ENCODE measurements around the gene HEPN1. TPM values are rescaled to one million over a fixed set of nuclear protein-coding genes. Genes with fewer than 3 reads are reported as not detected.
A peak's percentile ranks its signal among the peaks of the same experiment; 100 is the strongest.

HEPN1 gene
- polyA plus RNA-seq, 2 of the 4 experiments (the other 2 are of a cell fraction) = not detected

DNA sequence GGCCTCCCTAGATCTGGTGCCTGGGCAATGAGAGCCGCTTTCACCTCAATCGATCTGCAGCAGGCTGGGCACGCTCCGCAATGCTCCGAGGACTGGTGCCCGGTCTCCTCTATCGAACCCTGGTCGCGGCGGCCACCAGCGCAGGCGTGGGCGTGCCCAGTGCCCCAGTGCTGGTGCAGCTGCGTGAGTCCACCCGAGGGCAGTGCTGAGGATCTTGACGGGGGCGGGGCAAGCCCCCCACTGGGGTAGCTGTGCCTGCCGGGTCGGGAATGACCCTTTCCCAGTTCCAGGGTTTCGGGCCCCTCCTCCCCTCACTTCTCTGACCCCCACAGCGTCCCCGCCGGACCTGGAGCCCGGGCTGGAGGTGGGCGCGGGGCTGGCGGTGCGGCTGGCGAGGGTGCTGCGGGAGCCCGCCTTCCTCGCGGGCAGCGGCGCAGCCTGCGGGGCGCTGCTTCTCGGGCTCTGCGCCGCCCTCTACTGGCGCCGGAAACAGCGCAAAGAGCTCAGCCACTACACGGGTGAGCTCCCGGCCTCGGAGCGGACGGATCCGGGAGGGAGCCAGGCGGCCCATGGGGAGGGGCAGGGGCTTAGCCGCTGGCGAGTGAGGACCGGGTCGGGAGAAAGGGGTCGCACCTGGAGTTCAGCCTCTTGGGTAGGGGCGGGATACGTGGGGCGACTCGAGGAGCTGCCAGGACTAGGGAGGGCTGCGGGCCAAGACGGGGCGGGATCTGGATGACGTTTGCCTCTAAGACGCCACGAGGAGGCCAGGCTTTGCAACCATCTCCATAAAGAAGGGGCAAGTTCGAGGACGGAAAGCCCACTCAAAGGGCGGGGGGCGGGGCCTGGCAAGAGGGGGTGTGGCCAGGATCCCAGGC lies 42.9 kb upstream of the HEPN1 start (continued):
- TF ChIP-seq, protein P1, sequence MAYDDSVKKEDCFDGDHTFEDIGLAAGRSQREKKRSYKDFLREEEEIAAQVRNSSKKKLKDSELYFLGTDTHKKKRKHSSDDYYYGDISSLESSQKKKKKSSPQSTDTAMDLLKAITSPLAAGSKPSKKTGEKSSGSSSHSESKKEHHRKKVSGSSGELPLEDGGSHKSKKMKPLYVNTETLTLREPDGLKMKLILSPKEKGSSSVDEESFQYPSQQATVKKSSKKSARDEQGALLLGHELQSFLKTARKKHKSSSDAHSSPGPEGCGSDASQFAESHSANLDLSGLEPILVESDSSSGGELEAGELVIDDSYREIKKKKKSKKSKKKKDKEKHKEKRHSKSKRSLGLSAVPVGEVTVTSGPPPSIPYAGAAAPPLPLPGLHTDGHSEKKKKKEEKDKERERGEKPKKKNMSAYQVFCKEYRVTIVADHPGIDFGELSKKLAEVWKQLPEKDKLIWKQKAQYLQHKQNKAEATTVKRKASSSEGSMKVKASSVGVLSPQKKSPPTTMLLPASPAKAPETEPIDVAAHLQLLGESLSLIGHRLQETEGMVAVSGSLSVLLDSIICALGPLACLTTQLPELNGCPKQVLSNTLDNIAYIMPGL (CRISPR knock-in tag; IDR thresholded peaks at IDR 0.05; ENCODE audit: borderline replicate concordance) = peak; percentile 52; the same call in 1 of the 2 replicates
- TF ChIP-seq, protein P2, sequence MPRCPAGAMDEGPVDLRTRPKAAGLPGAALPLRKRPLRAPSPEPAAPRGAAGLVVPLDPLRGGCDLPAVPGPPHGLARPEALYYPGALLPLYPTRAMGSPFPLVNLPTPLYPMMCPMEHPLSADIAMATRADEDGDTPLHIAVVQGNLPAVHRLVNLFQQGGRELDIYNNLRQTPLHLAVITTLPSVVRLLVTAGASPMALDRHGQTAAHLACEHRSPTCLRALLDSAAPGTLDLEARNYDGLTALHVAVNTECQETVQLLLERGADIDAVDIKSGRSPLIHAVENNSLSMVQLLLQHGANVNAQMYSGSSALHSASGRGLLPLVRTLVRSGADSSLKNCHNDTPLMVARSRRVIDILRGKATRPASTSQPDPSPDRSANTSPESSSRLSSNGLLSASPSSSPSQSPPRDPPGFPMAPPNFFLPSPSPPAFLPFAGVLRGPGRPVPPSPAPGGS (IDR thresholded peaks at IDR 0.05) = peak; percentile 56; the same call in 1 of the 3 replicates
- TF ChIP-seq SMC3 (IDR thresholded peaks at IDR 0.05) (peak; percentile 57), JUN (IDR thresholded peaks at IDR 0.05) (0 out of 5 replicates have a peak, but pooled peaks of 1 of the 2 experiments have one; percentile 43), ZC3H11A (IDR thresholded peaks at IDR 0.05) (no peak), FOSL2 (IDR thresholded peaks at IDR 0.05) (no peak), FOSL2 (CRISPR knock-in tag; IDR thresholded peaks at IDR 0.05) (no peak)
- TF ChIP-seq, protein P3, sequence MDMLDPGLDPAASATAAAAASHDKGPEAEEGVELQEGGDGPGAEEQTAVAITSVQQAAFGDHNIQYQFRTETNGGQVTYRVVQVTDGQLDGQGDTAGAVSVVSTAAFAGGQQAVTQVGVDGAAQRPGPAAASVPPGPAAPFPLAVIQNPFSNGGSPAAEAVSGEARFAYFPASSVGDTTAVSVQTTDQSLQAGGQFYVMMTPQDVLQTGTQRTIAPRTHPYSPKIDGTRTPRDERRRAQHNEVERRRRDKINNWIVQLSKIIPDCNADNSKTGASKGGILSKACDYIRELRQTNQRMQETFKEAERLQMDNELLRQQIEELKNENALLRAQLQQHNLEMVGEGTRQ (IDR thresholded peaks at IDR 0.05) = no peak
- TF ChIP-seq, protein P4, sequence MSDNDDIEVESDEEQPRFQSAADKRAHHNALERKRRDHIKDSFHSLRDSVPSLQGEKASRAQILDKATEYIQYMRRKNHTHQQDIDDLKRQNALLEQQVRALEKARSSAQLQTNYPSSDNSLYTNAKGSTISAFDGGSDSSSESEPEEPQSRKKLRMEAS (IDR thresholded peaks at IDR 0.05) = peak; percentile 44

DNA sequence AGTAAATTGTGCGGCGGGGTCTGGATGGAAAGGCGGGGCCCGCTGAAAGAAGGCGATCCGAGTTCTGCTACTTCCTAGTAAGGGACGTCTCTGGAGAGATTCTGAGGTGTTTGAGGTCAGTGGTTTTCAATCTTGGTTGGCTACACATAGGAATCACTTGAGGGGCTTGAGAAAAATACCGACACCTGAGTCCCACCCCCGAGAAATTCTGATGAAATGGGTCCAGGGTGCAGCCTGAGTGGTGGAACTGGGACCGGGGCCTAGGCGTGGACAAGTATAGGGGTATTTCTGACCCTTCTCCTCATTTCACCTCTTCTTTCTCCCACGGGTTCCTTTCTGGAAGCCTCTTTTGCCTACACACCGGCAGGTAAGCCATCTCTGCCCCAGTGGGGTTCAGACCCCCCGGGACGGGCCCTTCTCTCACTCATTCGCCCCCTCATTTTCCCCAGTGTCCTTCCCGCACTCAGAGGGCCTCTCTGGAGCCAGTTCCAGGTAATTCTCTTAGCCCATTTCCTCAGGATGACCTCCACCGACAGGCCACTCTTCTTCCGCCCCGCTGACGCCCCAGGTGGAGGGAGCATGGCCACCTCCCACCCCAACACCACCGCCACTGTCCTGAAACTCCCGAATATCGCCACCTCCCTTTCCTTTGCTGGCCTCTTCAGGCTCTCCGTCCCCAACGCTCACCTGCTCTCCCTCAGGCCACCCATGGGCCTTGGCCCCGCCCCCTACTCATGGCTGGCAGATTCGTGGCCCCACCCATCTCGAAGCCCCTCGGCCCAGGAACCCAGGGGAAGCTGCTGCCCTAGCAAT lies 42.0 kb upstream of the HEPN1 start:
- peaks cover 6% of the 10 kb centered on the region; the same call in 1 of the 3 replicates for H3K4me1 ChIP-seq
- no peak for ATAC-seq
- ChIA-PET POLR2A (interaction anchor here (0.5 to 1.8 kb wide), 19 partner anchors 10 to 254 kb away, joined by 3 to 35 read pairs (median 4); partner anchors contain the start of genes CCDC15, MSANTD2, ROBO4 and TBRG1), CTCF (interaction anchor here (0.6 to 5.5 kb wide), 38 partner anchors 8 to 472 kb away, joined by 3 to 38 read pairs (median 4); partner anchors contain the start of genes CCDC15, ROBO3 and ROBO4)
- no peak for DNase-seq (ENCODE audit: low read depth in 1 of 2, low spot score in 1 of 2)
- H3K27ac ChIP-seq = peak overlapping the region; percentile 92 to 94
- FAIRE-seq = no peak
- peak overlapping the region; percentile 97 for H3K4me2 ChIP-seq
- H3K9me3 ChIP-seq = no peaks in the 10 kb centered on the region
- TF ChIP-seq MAZ (IDR thresholded peaks at IDR 0.05; ENCODE audit: borderline replicate concordance, low read depth, low read length) (no peak), FOXS1 (CRISPR knock-in tag; IDR thresholded peaks at IDR 0.05) (no peak), ZFP36 (IDR thresholded peaks at IDR 0.05; ENCODE audit: borderline replicate concordance, partially characterized antibody) (no peak), KDM5A (IDR thresholded peaks at IDR 0.05) (no peak), RARB (CRISPR knock-in tag; IDR thresholded peaks at IDR 0.05) (no peak), CHD4 (IDR thresholded peaks at IDR 0.05; ENCODE audit: borderline replicate concordance) (no peak)
- TF ChIP-seq, protein P5, sequence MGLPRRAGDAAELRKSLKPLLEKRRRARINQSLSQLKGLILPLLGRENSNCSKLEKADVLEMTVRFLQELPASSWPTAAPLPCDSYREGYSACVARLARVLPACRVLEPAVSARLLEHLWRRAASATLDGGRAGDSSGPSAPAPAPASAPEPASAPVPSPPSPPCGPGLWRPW (IDR thresholded peaks at IDR 0.05) = no peak
- peak overlapping the region; percentile 61 for H3K4me3 ChIP-seq
- 82% methylated on average over 30 of the region's 30 CpGs for WGBS (ENCODE audit: missing lambda C conversion rate)

DNA sequence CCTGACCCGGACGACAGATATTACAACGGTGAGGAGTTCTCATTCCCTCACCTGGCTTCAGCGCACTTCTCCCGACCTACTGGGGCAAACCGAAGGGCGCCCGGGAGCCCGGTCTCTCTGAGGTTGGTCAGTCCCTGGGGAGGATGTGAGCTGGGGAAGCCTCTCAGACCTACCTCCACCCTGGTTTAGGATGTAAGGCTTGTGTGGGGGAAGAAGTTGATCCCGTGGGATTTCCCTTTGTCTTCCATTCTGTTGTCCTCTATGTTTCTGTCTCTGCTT lies 41.5 kb upstream of the HEPN1 start:
- POLR2A ChIA-PET = no interaction called here
- FAIRE-seq (no peak), DNase-seq (ENCODE audit: low read depth in 1 of 2, low spot score in 1 of 2) (no peak), ATAC-seq (no peak)
- Histone ChIP-seq H3K4me3 (no peak overlapping the region), H3K4me2 (no peak overlapping the region), H3K27ac (no peak overlapping the region), H3K4me1 (peaks cover 6% of the 10 kb centered on the region; the same call in 1 of the 3 replicates), H3K9me3 (no peaks in the 10 kb centered on the region)
- TF ChIP-seq ZSCAN20 (CRISPR knock-in tag; IDR thresholded peaks at IDR 0.05) (no peak), JUN (IDR thresholded peaks at IDR 0.05) (no peak)
- TF ChIP-seq, protein P5 (IDR thresholded peaks at IDR 0.05) = no peak
- CTCF ChIA-PET = interaction anchor here (1.1 to 5.5 kb wide), 6 partner anchors 11 to 238 kb away, joined by 3 to 38 read pairs (median 4); partner anchors contain the start of genes CCDC15 and ROBO3
- 91% methylated on average over 7 of the region's 10 CpGs for WGBS (ENCODE audit: missing lambda C conversion rate)
